Caco-2 (cell line): Measurements from ENCODE around the gene LRP1B. TPM values are rescaled to one million over a fixed set of nuclear protein-coding genes. Genes with fewer than 3 reads are reported as not detected.

Source experiments
- BruUV-seq: library from RNA; stranded (reverse); fragments of 400-500 nt; replicated peaks from 2 replicates; lab custom pipeline; 2021; lab: Mats Ljungman, UMichigan
- CTCF ChIA-PET: fragments of 300-600 bp; sonication (Branson Sonifier 250); formaldehyde crosslinking; loops from one replicate; lab custom pipeline; 2022; ENCODE audit warnings: antibody characterized with exemption; lab: Charles Lee
- POLR2A ChIA-PET: fragments of 300-600 bp; sonication (Branson Sonifier 250); formaldehyde crosslinking; loops from one replicate; lab custom pipeline; 2022; ENCODE audit warnings: antibody characterized with exemption; lab: Charles Lee
- DNase-seq, 2 experiments: peaks; one replicate each; pipeline versions ENCODE4 v3.0.0 to v3.0.0-alpha.2; 2020 to 2022
- H3K27me3 ChIP-seq: replicated peaks from 2 replicates; pipeline ENCODE4 v1.6.0; 2011; ENCODE audit warnings: low read length; ENCODE audit not compliant: control insufficient read depth, insufficient read depth
- H3K36me3 ChIP-seq: 2 replicates; pipeline ENCODE4 v1.5.1; 2011; ENCODE audit warnings: low read length; ENCODE audit not compliant: control insufficient read depth, insufficient read depth
- H3K4me1 ChIP-seq: fragments of 250-450 bp; sonication (Bioruptor Pico); 2 replicates; pipeline ENCODE4 v1.5.1; 2020; ENCODE audit warnings: mild to moderate bottlenecking
- H3K4me3 ChIP-seq: 2 replicates; pipeline ENCODE4 v1.5.1; 2011; ENCODE audit warnings: low read depth, mild to moderate bottlenecking, control low read depth, low read length
- H3K9me3 ChIP-seq: fragments of 250-450 bp; sonication (Bioruptor Pico); 2 replicates; pipeline ENCODE4 v1.5.1; 2020; ENCODE audit warnings: mild to moderate bottlenecking, moderate library complexity
- H3K27ac Mint-ChIP-seq: one replicate; pipeline ENCODE4 v1.8.0; 2022; ENCODE audit warnings: mixed read lengths; ENCODE audit not compliant: unreplicated experiment
- H3K27me3 Mint-ChIP-seq: one replicate; pipeline ENCODE4 v1.8.0; 2022; ENCODE audit warnings: mixed read lengths; ENCODE audit not compliant: insufficient read depth, unreplicated experiment
- H3K36me3 Mint-ChIP-seq: one replicate; pipeline ENCODE4 v1.8.0; 2022; ENCODE audit warnings: mild to moderate bottlenecking, mixed read lengths; ENCODE audit not compliant: insufficient read depth, unreplicated experiment
- H3K4me1 Mint-ChIP-seq: one replicate; pipeline ENCODE4 v1.8.0; 2022; ENCODE audit warnings: low read depth, mixed read lengths; ENCODE audit not compliant: unreplicated experiment
- H3K4me3 Mint-ChIP-seq: one replicate; pipeline ENCODE4 v1.8.0; 2022; ENCODE audit warnings: mild to moderate bottlenecking, moderate library complexity, mixed read lengths; ENCODE audit not compliant: unreplicated experiment
- H3K9me3 Mint-ChIP-seq: one replicate; pipeline ENCODE4 v1.8.0; 2022; ENCODE audit warnings: mixed read lengths; ENCODE audit not compliant: unreplicated experiment
- CTCF ChIP-seq, 2 experiments: fragments of 200-600 bp in 1 of 2; IDR thresholded peaks; 1 replicate in 1 of 2; 2 replicates in 1 of 2; pipeline versions ENCODE4 v1.5.1 to v1.8.0; 2011 to 2022; ENCODE audit warnings: antibody characterized with exemption in 1 of 2, control low read depth in 1 of 2, inconsistent platforms in 1 of 2, low read depth in 1 of 2, low read length in 1 of 2, mild to moderate bottlenecking in 1 of 2, moderate library complexity in 1 of 2; ENCODE audit not compliant: insufficient read depth in 1 of 2, severe bottlenecking in 1 of 2, unreplicated experiment in 1 of 2
- intact Hi-C: fragments of 100-400 bp; cut with micrococcal nuclease; formaldehyde crosslinking; loops from one replicate; pipeline ENCODE4 v1.10.0; 2022; ENCODE audit not compliant: unreplicated experiment
- total RNA-seq: library from RNA; stranded (reverse); gene quantifications from 2 replicates; pipeline ENCODE4 v1.2.3, GENCODE V29; 2022

LRP1B gene
- total RNA-seq, 1 experiment from 2014 or later, result not detected

GRCh38 chr2:140843186-140843585, 1287.6 kb downstream of the LRP1B start:
- H3K4me3 Mint-ChIP-seq, result no peak overlapping the region
- ChIA-PET POLR2A (no interaction called here), CTCF (no interaction called here)
- TF ChIP-seq CTCF (IDR thresholded peaks at IDR 0.05; ENCODE audit: insufficient read depth in 1 of 2, low read depth in 1 of 2, low read length in 1 of 2, severe bottlenecking in 1 of 2, unreplicated experiment in 1 of 2), result no peak
- H3K9me3 Mint-ChIP-seq, result no peaks in the 10 kb centered on the region
- H3K4me3 ChIP-seq, result no peak overlapping the region
- H3K27ac Mint-ChIP-seq, result no peak overlapping the region
- H3K27me3 ChIP-seq, result no peaks in the 10 kb centered on the region
- H3K27me3 Mint-ChIP-seq, result no peaks in the 10 kb centered on the region
- intact Hi-C loops, result no loop called here
- BruUV-seq, result no TSS peak
- DNase-seq, result no peak
- H3K36me3 ChIP-seq, result no peaks in the 10 kb centered on the region
- no peaks in the 10 kb centered on the region for H3K4me1 ChIP-seq
- H3K36me3 Mint-ChIP-seq, result no peaks in the 10 kb centered on the region
- H3K9me3 ChIP-seq, result no peaks in the 10 kb centered on the region
- peaks cover 16% of the 10 kb centered on the region for H3K4me1 Mint-ChIP-seq

GRCh38 chr2:140842110-140842509, 1288.7 kb downstream of the LRP1B start:
- intact Hi-C loops, result no loop called here
- no peaks in the 10 kb centered on the region for H3K36me3 ChIP-seq
- Mint-ChIP-seq H3K27me3 (no peaks in the 10 kb centered on the region), H3K36me3 (no peaks in the 10 kb centered on the region), H3K27ac (no peak overlapping the region), H3K4me3 (no peak overlapping the region), H3K9me3 (no peaks in the 10 kb centered on the region), H3K4me1 (peaks cover 14% of the 10 kb centered on the region)
- H3K4me1 ChIP-seq, result no peaks in the 10 kb centered on the region
- no peak overlapping the region for H3K4me3 ChIP-seq
- no TSS peak for BruUV-seq
- TF ChIP-seq CTCF (IDR thresholded peaks at IDR 0.05; ENCODE audit: insufficient read depth in 1 of 2, low read depth in 1 of 2, low read length in 1 of 2, severe bottlenecking in 1 of 2, unreplicated experiment in 1 of 2), result no peak
- no peaks in the 10 kb centered on the region for H3K27me3 ChIP-seq
- no peak for DNase-seq
- CTCF ChIA-PET, result no interaction called here
- no peaks in the 10 kb centered on the region for H3K9me3 ChIP-seq
- POLR2A ChIA-PET, result no interaction called here

GRCh38 chr2:140841141-140841540, 1289.7 kb downstream of the LRP1B start:
- intact Hi-C loops, result no loop called here
- Mint-ChIP-seq H3K9me3 (no peaks in the 10 kb centered on the region), H3K27me3 (no peaks in the 10 kb centered on the region), H3K4me1 (peaks cover 4% of the 10 kb centered on the region), H3K27ac (no peak overlapping the region), H3K4me3 (no peak overlapping the region), H3K36me3 (no peaks in the 10 kb centered on the region)
- no peaks in the 10 kb centered on the region for H3K36me3 ChIP-seq
- no TSS peak for BruUV-seq
- no peak for DNase-seq
- no peak for TF ChIP-seq CTCF (IDR thresholded peaks at IDR 0.05; ENCODE audit: insufficient read depth in 1 of 2, low read depth in 1 of 2, low read length in 1 of 2, severe bottlenecking in 1 of 2, unreplicated experiment in 1 of 2)
- H3K9me3 ChIP-seq, result no peaks in the 10 kb centered on the region
- H3K4me1 ChIP-seq, result no peaks in the 10 kb centered on the region
- H3K4me3 ChIP-seq, result no peak overlapping the region
- POLR2A ChIA-PET, result no interaction called here
- CTCF ChIA-PET, result no interaction called here
- H3K27me3 ChIP-seq, result no peaks in the 10 kb centered on the region
